HCEC 1CT (cell line): ENCODE measurements around the gene MRPL27.
"Not testable (repeated sequence)": the region's sequence is repeated elsewhere in the genome, so short reads cannot be mapped to it uniquely, and the experiment has no call there.

ENCODE experiments used
- DNase-seq: peaks from one replicate; pipeline ENCODE4 v3.0.0-alpha.2; 2017

MRPL27 gene

GRCh38 chr17:50372758-50373556, at the start of gene MRPL27, which contains the start of gene EME1:
Gene MRPL27, minus strand, starts transcription at chr17:50373184. Its CDS starts 14 bp downstream, at chr17:50373170.
Gene EME1, plus strand, starts transcription at chr17:50373229. Its CDS starts 1,980 bp downstream, at chr17:50375209.
- DNase-seq: peak; percentile 88

- no peak for DNase-seq
Observed at GRCh38 chr17:50422738-50423137, 49.8 kb upstream of the MRPL27 start.

- peak; percentile 14 for DNase-seq
Observed at GRCh38 chr17:50421308-50422051, 48.5 kb upstream of the MRPL27 start.

- no peak for DNase-seq
Observed at GRCh38 chr17:50420419-50421112, 47.6 kb upstream of the MRPL27 start.

- not testable (repeated sequence) for DNase-seq
Observed at GRCh38 chr17:50419577-50419976, 46.6 kb upstream of the MRPL27 start.

DNA sequence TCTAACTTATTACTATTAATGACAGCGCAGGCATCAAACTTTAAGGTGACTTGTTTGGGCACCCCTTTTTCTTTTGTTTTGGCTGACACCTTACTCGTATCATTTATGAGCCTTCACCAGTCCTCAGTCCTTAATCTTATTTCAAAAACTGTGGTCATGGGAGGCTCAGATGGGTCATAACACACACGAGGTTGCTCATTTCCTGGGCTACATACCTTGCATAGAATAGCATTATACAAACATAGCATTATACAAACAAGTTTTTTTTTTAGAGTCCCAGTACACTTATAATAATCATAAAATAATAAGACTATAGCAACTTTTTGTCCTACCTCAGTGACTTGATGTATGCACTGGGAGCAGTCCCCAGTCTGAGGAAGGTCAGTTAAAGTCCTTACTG, 41.8 kb upstream of the MRPL27 start:
- peak; percentile 39 for DNase-seq

GRCh38 chr17:50412188-50412732, 39.3 kb upstream of the MRPL27 start:
- DNase-seq: no peak

- DNase-seq: no peak
Observed at GRCh38 chr17:50407921-50408320, 34.9 kb upstream of the MRPL27 start.

DNA sequence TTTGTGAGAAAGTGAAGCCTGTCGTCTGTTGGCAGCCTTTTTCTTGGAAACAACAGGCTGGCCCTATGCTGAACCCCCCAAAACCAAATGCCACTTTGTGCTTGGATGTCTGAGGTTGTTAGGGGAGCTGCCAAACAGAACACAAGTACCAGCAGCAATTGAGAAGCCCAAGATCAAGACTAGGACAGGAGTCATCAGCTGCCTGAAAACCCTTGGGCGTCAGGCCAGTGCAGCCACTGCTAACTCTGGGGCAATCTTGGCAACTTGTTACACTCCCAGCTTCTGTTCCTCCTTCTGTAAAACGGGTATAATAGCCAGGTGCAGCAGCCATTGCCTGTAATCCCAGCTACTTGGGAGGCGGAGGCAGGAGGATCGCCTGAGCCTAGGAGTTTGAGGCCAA, 33.6 kb upstream of the MRPL27 start:
- no peak for DNase-seq

DNA sequence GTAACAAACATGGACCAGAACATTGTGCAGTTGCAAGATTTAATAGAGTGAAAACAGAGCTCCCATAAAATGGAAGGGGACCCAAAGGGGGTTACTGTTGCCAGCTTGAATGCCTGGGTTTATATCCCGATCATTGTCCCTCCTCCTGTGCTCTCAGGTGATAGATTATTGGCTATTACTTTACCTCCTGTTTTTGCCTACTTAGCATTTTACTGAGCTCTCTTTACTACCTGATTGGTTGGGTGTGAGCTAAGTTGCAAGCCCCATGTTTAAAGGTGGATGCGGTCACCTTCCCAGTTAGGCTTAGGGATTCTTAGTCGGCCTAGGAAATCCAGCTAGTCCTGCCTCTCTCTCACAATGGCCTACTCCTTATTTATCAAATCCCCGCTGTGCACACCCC, 32.4 kb upstream of the MRPL27 start:
- DNase-seq: not testable (repeated sequence)

DNA sequence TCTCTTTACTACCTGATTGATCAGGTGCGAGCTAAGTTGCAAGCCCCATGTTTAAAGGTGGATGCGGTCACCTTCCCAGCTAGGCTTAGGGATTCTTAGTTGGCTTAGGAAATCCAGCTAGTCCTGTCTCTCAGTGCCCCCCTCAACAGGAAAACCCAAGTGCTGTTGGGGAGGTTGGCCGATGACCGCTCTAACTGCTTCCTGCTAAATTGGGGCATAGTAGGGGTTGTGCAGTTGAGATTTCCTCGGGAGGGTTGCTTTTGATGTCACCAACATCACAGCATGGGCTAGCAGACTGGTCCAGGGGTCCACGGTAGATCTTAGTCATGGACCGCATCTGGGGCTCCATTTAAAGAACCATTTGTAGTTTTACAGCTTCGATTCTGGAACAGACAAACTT, 26.6 kb upstream of the MRPL27 start:
- not testable (repeated sequence) for DNase-seq

DNA sequence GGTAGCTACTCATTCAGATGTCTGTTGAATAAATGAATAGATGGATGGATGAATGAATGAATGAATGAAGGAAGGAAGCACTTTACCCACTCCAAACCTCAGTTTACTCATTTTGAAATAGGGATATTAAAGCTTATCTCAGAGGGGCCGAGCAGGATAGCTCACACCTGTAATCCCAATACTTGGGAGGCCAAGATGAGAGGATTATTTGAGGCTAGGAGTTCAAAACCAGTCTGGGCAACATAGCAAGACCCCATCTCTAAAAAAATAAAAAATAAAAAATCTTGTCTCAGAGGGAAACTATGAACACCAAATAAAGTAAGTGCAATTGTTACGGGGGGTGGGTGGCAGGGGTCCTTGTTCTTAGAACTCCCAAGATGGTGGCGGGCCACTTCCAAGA, 25.7 kb upstream of the MRPL27 start:
- DNase-seq: not testable (repeated sequence)

DNA sequence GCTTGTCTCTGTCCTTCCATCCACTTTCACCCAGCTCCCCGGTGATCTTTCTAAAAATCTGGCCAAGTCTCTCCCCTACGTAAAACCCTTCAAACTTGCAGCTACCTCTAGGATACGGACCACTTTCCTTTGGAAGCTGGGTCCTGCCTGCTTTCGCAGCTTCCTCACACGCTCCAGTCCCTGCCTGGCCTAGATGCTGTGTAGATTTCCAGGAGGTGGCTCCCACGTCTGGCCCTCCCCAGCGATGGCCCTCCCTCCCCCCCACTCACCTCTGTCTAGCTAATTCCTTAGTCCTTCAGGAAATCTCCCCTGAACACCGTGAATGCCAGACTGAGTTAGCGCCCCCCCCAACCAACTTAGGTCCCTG, 24.9 kb upstream of the MRPL27 start:
- no peak for DNase-seq

GRCh38 chr17:50397111-50397918, 24.3 kb upstream of the MRPL27 start, which contains the start of gene LRRC59:
Gene LRRC59, minus strand, starts transcription at chr17:50397523. Its CDS starts 206 bp downstream, at chr17:50397317.
- DNase-seq: peak; percentile 78

DNA sequence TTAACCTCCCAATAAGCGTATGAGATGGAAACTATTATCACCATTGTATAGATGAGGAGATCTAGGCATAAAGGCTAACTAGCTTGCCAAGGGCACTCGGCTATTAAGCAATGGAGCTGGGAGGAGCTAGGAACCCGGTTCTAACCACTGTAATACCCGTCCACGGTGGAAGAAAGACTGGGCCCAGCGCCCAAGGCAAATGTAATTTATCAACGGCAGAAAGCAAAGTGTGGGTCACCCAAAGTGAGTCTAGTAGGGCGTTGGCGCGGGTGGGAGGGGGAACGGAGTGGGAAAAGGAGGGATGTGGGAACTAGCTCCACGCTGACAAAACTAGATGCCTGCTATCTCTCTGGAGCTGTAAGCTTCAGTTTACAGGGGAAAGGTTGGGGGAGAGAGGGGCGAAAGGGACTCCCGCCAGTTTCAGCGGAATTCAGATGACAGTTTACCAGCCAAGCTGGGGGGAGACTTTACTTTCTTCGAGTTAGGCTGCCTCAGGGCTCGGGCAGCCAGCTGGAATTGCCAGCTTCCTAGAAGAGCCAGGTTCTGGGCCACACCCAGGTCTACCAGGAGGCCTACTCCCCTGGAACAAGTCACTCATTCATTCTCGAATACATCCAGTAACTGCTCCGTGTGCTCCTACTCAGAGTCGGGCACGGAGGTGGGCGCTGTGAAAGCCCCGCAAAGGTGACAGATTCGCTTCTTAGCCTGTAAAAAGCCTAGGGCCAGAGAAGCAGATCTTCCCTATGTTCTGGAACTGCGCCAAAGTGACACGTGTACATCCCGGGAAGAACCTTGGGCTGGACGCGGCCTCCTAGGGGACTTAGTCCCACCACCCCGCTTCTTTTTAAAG, 23.5 kb upstream of the MRPL27 start:
- peak; percentile 52 for DNase-seq

GRCh38 chr17:50394711-50395110, 21.7 kb upstream of the MRPL27 start:
- DNase-seq: no peak

DNA sequence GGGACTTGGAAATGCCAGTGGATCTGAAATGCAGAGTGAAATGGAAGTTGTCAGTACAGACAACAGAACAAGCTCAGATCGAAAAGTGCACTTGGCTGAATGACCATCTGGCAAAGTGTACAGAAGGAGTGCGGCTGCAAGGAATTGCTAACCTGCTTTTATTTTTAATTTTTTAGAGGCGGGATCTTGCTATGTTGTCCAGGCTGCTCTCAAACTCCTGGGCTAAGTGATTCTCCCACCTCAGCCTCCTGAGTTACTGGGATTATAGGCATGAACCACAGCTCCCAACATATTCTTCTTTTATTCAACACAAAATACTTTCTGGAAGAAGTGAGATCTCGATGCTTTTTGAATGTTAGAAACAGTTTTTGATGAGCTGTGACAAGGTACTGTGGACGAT, 20.7 kb upstream of the MRPL27 start:
- DNase-seq: no peak

DNA sequence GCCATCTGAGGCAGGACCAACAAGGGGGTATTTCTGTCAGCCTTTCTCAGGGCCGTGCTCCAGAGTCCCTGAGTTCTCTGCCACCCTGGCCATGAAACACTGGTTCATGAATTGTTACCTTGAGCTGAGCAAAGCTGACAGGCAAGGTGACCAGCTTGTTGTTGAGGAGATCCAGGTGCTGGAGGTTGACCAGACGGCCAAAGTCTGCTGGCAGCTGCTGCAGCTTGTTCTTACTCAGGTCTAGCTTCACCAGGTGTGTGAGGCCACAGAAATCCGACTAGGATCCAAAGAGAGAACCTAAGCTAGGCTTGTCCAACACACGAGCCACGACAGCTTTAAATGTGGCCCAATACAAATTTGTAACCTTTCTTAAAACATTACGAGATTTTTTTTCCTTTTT, 19.6 kb upstream of the MRPL27 start:
- DNase-seq: no peak

DNA sequence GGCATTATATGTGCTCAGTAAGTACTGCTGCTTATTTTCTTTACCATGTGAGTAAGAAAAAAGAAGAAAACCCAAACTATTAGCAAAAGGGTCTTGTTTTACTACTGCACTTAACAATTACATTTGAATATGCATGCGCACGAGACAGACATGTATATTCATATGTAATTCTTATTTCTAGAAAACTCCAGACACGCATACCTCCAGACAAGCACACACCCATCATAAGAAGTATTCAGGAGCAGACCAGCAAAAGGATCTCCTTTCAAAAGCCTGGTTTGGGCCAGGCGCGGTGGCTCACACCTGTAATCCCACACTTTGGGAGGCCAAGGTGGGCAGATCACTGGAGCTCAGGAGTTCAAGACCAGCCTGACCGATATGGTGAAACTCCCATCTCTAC, 16.6 kb upstream of the MRPL27 start:
- no peak for DNase-seq

DNA sequence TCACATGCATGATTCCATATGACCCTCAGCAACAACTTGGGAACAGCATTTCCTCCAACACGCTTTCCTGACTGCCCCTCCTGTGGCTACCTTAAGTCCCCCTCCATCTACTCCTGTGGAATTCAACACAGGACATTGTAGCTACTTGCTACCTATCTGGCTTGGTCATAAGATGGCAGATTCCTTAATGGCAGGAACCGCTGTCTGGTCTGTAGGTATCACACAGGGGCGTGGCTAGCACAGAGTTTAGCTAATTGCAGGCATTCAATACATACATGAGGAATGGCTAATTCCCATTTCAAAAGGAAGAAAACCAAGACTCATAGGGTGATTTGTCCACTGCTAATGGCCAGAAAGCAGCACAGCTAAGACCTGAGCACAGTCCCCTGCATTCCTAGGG, 15.7 kb upstream of the MRPL27 start:
- DNase-seq: no peak

- no peak for DNase-seq
Observed at GRCh38 chr17:50386510-50386909, 13.5 kb upstream of the MRPL27 start.
